HepG2 (cell line): ENCODE data around the gene SYMPK. TPM values are rescaled to one million over a fixed set of nuclear protein-coding genes. Genes with fewer than 3 reads are reported as not detected.

Experiments
- ATF1 ChIP-seq: IDR thresholded peaks from 2 replicates; pipeline ENCODE4 v1.6.1; 2016; ENCODE audit warnings: mild to moderate bottlenecking, control low read depth
- ATF2 ChIP-seq: sonication (generic); formaldehyde crosslinking; IDR thresholded peaks from 2 replicates; pipeline ENCODE4 v1.4.0; 2020; ENCODE audit warnings: missing genetic modification reagents
- CHD2 ChIP-seq: IDR thresholded peaks from 2 replicates; pipeline ENCODE4 v1.6.1; 2011; ENCODE audit warnings: low read depth, low read length, improper control_type of control experiment
- HNF1A ChIP-seq, 2 experiments: sonication (generic) in 1 of 2; formaldehyde crosslinking in 1 of 2; IDR thresholded peaks; 2 replicates each; pipeline versions ENCODE4 v1.4.0 to v1.6.1; 2016 to 2020; ENCODE audit warnings: borderline replicate concordance in 1 of 2, low read depth in 1 of 2, mild to moderate bottlenecking in 1 of 2, missing genetic modification reagents in 1 of 2
- MED13 ChIP-seq: sonication (generic); formaldehyde crosslinking; IDR thresholded peaks from 2 replicates; pipeline ENCODE4 v1.5.0; 2020; ENCODE audit warnings: missing genetic modification reagents
- NCOA5 ChIP-seq: sonication (generic); formaldehyde crosslinking; IDR thresholded peaks from 2 replicates; pipeline ENCODE4 v1.4.0; 2020; ENCODE audit warnings: missing genetic modification reagents
- NFE2L2 ChIP-seq: fragments of 150-350 bp; IDR thresholded peaks from 2 replicates; pipeline ENCODE4 v1.6.1; 2014; ENCODE audit warnings: low read length
- POGK ChIP-seq: sonication (generic); formaldehyde crosslinking; conservative IDR thresholded peaks from 2 replicates; pipeline ENCODE4 v1.8.0; 2022; ENCODE audit warnings: mild to moderate bottlenecking, moderate library complexity, missing genetic modification reagents
- PTBP1 ChIP-seq: fragments of 200-400 bp; formaldehyde crosslinking; IDR thresholded peaks from 2 replicates; pipeline ENCODE4 v1.6.1; 2018; ENCODE audit warnings: low read length, low read depth; ENCODE audit not compliant: poor library complexity, severe bottlenecking
- SNAPC4 ChIP-seq: sonication (generic); formaldehyde crosslinking; IDR thresholded peaks from 2 replicates; pipeline ENCODE4 v1.4.0; 2020; ENCODE audit warnings: mild to moderate bottlenecking, missing genetic modification reagents
- SP4 ChIP-seq: sonication (generic); formaldehyde crosslinking; IDR thresholded peaks from 2 replicates; pipeline ENCODE4 v1.8.1; 2023; ENCODE audit warnings: mild to moderate bottlenecking, missing genetic modification reagents
- TFE3 ChIP-seq: IDR thresholded peaks from 2 replicates; pipeline ENCODE4 v1.6.1; 2016
- ZMYM3 ChIP-seq: sonication (generic); formaldehyde crosslinking; IDR thresholded peaks from 2 replicates; pipeline ENCODE4 v1.5.1; 2020; ENCODE audit warnings: mild to moderate bottlenecking, missing genetic modification reagents
- ZNF460 ChIP-seq: sonication (generic); formaldehyde crosslinking; IDR thresholded peaks from 2 replicates; pipeline ENCODE4 v1.5.1; 2020; ENCODE audit warnings: missing genetic modification reagents, mild to moderate bottlenecking, borderline replicate concordance
- polyA plus RNA-seq, 8 experiments: library from polyadenylated mRNA; depleted of rRNA in 3 of 8; stranded (reverse) in 7 of 8; unstranded in 1 of 8; fragments of >200 nt; fragmentation: Illumina TruSeq in 4 of 8; extraction: Trizol in 4 of 8; gene quantifications; 2 replicates each; pipeline versions ENCODE4 v1.2.1 to v1.2.3, GENCODE V29; 2011 to 2016; ENCODE audit warnings: low read depth in 4 of 8, missing spikeins in 1 of 8, mixed read lengths in 1 of 8; ENCODE audit not compliant: insufficient read depth in 1 of 8
- total RNA-seq, 5 experiments: library from RNA; depleted of rRNA; stranded (reverse); fragments of >200 nt; fragmentation: Illumina TruSeq; extraction: Trizol; gene quantifications; 2 replicates each; pipeline ENCODE4 v1.2.3, GENCODE V29; 2016; ENCODE audit warnings: low read depth in 1 of 5

SYMPK gene
- total and polyA plus RNA-seq, 2 of the 13 experiments (the other 11 are each of a cell fraction or from before 2014, with no cell fraction given), result 21.9 to 55.7 TPM

- TF ChIP-seq HNF1A (IDR thresholded peaks at IDR 0.05; ENCODE audit: low read depth) (peak; percentile 61), HNF1A (CRISPR knock-in tag; IDR thresholded peaks at IDR 0.05; ENCODE audit: borderline replicate concordance) (peak; percentile 25; the same call in 1 of the 2 replicates), NCOA5 (CRISPR knock-in tag) (no peak), ZNF460 (CRISPR knock-in tag) (no peak), PTBP1 (no peak), SNAPC4 (CRISPR knock-in tag) (no peak; the same call in 1 of the 2 replicates), ZMYM3 (CRISPR knock-in tag) (peak; percentile 98), POGK (CRISPR knock-in tag) (0 out of 2 replicates have a peak, but pooled peaks have one; percentile 10), MED13 (no peak), ATF2 (peak; percentile 60; the same call in 1 of the 2 replicates), NFE2L2 (no peak), TFE3 (no peak), CHD2 (no peak), SP4 (CRISPR knock-in tag) (no peak), ATF1 (peak; percentile 95)
Measured at GRCh38 chr19:45886427-45887199, 23.7 kb upstream of the SYMPK start (continued).
